Measurements from ENCODE around the gene RGS3. TPM values are rescaled to one million over a fixed set of nuclear protein-coding genes. Genes with fewer than 3 reads are reported as not detected.
A peak's percentile ranks its signal among the peaks of the same experiment; 100 is the strongest.

RGS3 gene
- total RNA-seq, 1 experiment from 2014 or later = 71.1 TPM

DNA sequence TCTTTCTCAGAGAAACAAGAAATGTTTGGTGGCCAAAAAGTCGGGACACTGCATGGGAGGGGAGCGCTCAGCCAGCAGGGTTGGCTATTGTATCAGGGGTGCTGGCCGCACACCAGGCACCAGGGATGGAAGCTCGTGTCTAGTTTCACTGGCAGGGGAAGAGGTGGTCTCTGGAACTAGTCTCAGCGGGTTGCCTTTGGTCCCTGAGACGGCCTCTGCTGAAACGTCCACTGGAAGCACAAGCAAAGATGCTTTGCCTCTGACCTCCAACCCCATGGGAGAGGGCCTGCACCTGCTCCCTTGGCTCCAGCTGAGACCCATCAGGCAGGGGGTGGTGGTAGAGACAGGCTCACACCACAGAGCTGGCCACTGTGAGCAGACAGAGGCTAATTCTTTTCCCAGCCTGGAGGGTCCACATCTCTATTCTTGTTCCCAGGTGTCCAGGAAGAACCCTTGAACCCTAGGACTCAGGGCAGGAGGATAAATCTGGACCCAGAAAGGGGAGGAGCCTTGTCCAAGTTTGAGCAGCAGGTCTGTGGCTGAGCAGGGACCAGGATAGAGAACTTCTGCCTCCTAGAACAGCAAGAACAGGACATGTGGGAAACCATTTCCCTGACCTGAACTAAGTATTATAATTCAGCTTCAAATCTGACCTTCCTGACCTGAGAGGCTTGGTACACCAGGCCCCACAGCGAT lies 102.6 kb downstream of the RGS3 start:
- CTCF ChIA-PET = interaction anchor here (0.7 kb wide), 1 partner anchor 12 kb away, joined by 3 read pairs; no protein-coding TSS in a partner anchor
- H3K9me3 ChIP-seq = no peaks in the 10 kb centered on the region
- Mint-ChIP-seq H3K4me3 (ENCODE audit: unreplicated experiment) (no peak overlapping the region), H3K9me3 (ENCODE audit: unreplicated experiment) (no peaks in the 10 kb centered on the region), H3K27ac (ENCODE audit: unreplicated experiment) (no peak overlapping the region), H3K36me3 (ENCODE audit: insufficient read depth, unreplicated experiment) (peaks cover 13% of the 10 kb centered on the region), H3K27me3 (ENCODE audit: insufficient read depth, unreplicated experiment) (no peaks in the 10 kb centered on the region), H3K4me1 (ENCODE audit: low read depth, unreplicated experiment) (no peaks in the 10 kb centered on the region)
- H3K36me3 ChIP-seq (ENCODE audit: control insufficient read depth, insufficient read depth, low read length) = no peaks in the 10 kb centered on the region
- TF ChIP-seq CTCF (IDR thresholded peaks at IDR 0.05; ENCODE audit: insufficient read depth in 1 of 2, low read depth in 1 of 2, low read length in 1 of 2, severe bottlenecking in 1 of 2, unreplicated experiment in 1 of 2) = no peak
- POLR2A ChIA-PET = no interaction called here
- H3K4me3 ChIP-seq (ENCODE audit: low read depth, low read length) = no peak overlapping the region
- no peaks in the 10 kb centered on the region for H3K27me3 ChIP-seq (replicated peaks; ENCODE audit: control insufficient read depth, insufficient read depth, low read length)
- BruUV-seq (replicated peaks) = no TSS peak
- peak in 1 of 2 experiments; percentile 23 for DNase-seq
- H3K4me1 ChIP-seq = no peaks in the 10 kb centered on the region
- intact Hi-C loops (cut with micrococcal nuclease; ENCODE audit: unreplicated experiment) = no loop called here

- no TSS peak for BruUV-seq (replicated peaks)
- Mint-ChIP-seq H3K27me3 (ENCODE audit: insufficient read depth, unreplicated experiment) (no peaks in the 10 kb centered on the region), H3K9me3 (ENCODE audit: unreplicated experiment) (no peaks in the 10 kb centered on the region), H3K4me1 (ENCODE audit: low read depth, unreplicated experiment) (no peaks in the 10 kb centered on the region), H3K36me3 (ENCODE audit: insufficient read depth, unreplicated experiment) (peaks cover 13% of the 10 kb centered on the region), H3K27ac (ENCODE audit: unreplicated experiment) (no peak overlapping the region), H3K4me3 (ENCODE audit: unreplicated experiment) (no peak overlapping the region)
- peak in 1 of 2 experiments; percentile 18 for DNase-seq
- intact Hi-C loops (cut with micrococcal nuclease; ENCODE audit: unreplicated experiment) = no loop called here
- no peaks in the 10 kb centered on the region for H3K9me3 ChIP-seq
- no peaks in the 10 kb centered on the region for H3K4me1 ChIP-seq
- no peaks in the 10 kb centered on the region for H3K27me3 ChIP-seq (replicated peaks; ENCODE audit: control insufficient read depth, insufficient read depth, low read length)
- CTCF ChIA-PET = no interaction called here
- H3K4me3 ChIP-seq (ENCODE audit: low read depth, low read length) = no peak overlapping the region
- no peak for TF ChIP-seq CTCF (IDR thresholded peaks at IDR 0.05; ENCODE audit: insufficient read depth in 1 of 2, low read depth in 1 of 2, low read length in 1 of 2, severe bottlenecking in 1 of 2, unreplicated experiment in 1 of 2)
- POLR2A ChIA-PET = no interaction called here
- H3K36me3 ChIP-seq (ENCODE audit: control insufficient read depth, insufficient read depth, low read length) = no peaks in the 10 kb centered on the region
These were observed 103.2 kb downstream of the RGS3 start for GRCh38 chr9:113566712-113567071.

GRCh38 chr9:113567361-113568080 lies 104.0 kb downstream of the RGS3 start:
- POLR2A ChIA-PET = no interaction called here

More at GRCh38 chr9:113567361-113568080, 104.0 kb downstream of the RGS3 start:
- Mint-ChIP-seq H3K36me3 (ENCODE audit: insufficient read depth, unreplicated experiment) (peaks cover 13% of the 10 kb centered on the region), H3K9me3 (ENCODE audit: unreplicated experiment) (no peaks in the 10 kb centered on the region), H3K27me3 (ENCODE audit: insufficient read depth, unreplicated experiment) (no peaks in the 10 kb centered on the region), H3K4me3 (ENCODE audit: unreplicated experiment) (no peak overlapping the region), H3K4me1 (ENCODE audit: low read depth, unreplicated experiment) (no peaks in the 10 kb centered on the region), H3K27ac (ENCODE audit: unreplicated experiment) (no peak overlapping the region)
- CTCF ChIA-PET = no interaction called here
- H3K27me3 ChIP-seq (replicated peaks; ENCODE audit: control insufficient read depth, insufficient read depth, low read length) = no peaks in the 10 kb centered on the region
- intact Hi-C loops (cut with micrococcal nuclease; ENCODE audit: unreplicated experiment) = no loop called here
- H3K4me1 ChIP-seq = no peaks in the 10 kb centered on the region
- no peak overlapping the region for H3K4me3 ChIP-seq (ENCODE audit: low read depth, low read length)
- DNase-seq = peak in 1 of 2 experiments; percentile 16
- no TSS peak for BruUV-seq (replicated peaks)
- no peaks in the 10 kb centered on the region for H3K36me3 ChIP-seq (ENCODE audit: control insufficient read depth, insufficient read depth, low read length)
- TF ChIP-seq CTCF (IDR thresholded peaks at IDR 0.05; ENCODE audit: insufficient read depth in 1 of 2, low read depth in 1 of 2, low read length in 1 of 2, severe bottlenecking in 1 of 2, unreplicated experiment in 1 of 2) = no peak
- H3K9me3 ChIP-seq = no peaks in the 10 kb centered on the region
